Left ventricle myocardium superior (tissue), 1 donor: ENCODE measurements around the gene B4GAT1. TPM values are rescaled to one million over a fixed set of nuclear protein-coding genes. Genes with fewer than 3 reads are reported as not detected.
A peak's percentile ranks its signal among the peaks of the same experiment; 100 is the strongest.
"Not testable (repeated sequence)": the region's sequence is repeated elsewhere in the genome, so short reads cannot be mapped to it uniquely, and the experiment has no call there.

Experiments used
- ATAC-seq: fragments of 200-7000 bp; cut with Tn5 transposase; one replicate; pipeline ENCODE4 v1.9.1; 2020; ENCODE audit warnings: mild to moderate bottlenecking, moderate library complexity
- DNase-seq: peaks from one replicate; pipeline ENCODE4 v3.0.0-alpha.2; 2020
- intact Hi-C: fragments of 100-400 bp; cut with micrococcal nuclease; formaldehyde crosslinking; loops from one replicate; pipeline ENCODE4 v1.11.0; 2022
- long read RNA-seq: library from polyadenylated mRNA; unstranded; transcript quantifications from one replicate; pipeline ENCODE4 v2.0.0, GENCODE V29; 2021
- total RNA-seq: library from RNA; stranded (reverse); fragmentation: NEBNext Ultra II Directional; extraction: Animal tissue kit (Norgen Biotek cat#: 25700); gene quantifications from one replicate; pipeline ENCODE4 v1.2.1, GENCODE V29; 2021
- donor health status: DM: no; HTN: yes; CAD: no; lungs with severe emphysema.

B4GAT1 gene
- 55.1 TPM for total RNA-seq
- long read RNA-seq, transcript B4GAT1-201 (2 exons, 2,072 nt), result major isoform, 110 of 112 reads
- long read RNA-seq, partial matches to known transcripts, result 2 of 112 reads
- long read RNA-seq, other reads (novel, unspliced or antisense), result 0 of 112 reads

DNA sequence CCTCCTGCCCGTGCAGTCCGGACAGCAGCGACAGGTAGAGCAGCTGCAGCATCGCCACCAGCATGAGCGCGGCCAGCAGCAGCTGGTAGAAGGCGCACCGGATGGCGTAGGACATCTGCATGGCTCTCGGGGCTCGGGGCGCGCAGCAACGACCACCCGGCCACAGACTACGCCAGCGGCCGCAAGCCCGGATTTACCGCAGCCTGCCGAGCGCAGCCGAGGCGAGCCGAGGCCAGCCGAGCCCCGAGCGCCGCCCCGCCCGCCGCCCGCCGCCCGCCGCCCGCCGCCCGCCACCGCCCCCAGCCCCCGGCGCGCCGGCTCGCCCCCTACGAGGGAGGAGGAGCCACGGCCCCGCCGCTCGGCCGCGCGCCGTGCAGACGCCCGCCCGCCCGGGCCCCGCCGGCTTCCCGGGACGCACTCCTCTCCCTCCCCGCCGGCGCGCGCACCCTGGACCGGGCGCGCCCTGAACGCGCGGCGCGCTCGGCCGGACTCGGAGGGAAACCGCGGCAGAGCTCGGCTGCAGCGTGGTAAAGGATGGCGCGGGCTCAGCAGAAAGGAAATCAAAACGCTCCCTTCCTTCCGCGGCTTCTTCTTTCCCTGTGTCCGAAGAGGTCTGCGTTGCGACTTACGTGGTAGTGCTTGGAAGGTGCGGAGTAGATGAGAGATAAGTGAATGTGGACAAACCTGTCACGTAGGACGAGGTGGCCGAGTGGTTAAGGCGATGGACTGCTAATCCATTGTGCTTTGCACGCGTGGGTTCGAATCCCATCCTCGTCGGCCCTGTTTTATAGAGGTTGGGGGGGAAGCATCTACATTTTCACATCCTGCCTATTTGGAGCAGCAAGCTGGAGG lies at the start of gene B4GAT1:
Gene B4GAT1 (minus strand): TSS at position 205 of the 852 bp plus-strand sequence. CDS start 84 bp downstream, at position 121.
- intact Hi-C loops, result no loop called here
- DNase-seq (peak; percentile 85), ATAC-seq (peak; percentile 80)

DNA sequence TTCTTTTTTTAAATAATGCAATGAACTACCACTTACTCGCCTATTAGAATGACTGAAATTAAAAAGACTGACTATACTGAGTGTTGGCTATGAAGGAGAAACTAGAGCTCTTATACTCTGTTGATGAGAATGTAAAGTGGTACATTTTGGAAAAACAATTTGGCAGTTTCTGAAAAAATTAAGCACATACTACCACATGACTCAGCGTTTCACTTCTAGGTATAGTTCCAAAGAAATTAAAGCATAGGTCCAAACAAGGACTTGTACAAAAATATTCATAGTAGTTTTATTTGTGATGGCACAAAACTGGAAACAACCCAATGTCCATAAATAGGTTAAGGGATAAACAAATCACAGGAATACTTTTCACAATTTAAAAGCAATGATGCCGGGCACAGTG lies 46.5 kb upstream of the B4GAT1 start:
- intact Hi-C loops, result no loop called here
- DNase-seq (no peak), ATAC-seq (no peak)

DNA sequence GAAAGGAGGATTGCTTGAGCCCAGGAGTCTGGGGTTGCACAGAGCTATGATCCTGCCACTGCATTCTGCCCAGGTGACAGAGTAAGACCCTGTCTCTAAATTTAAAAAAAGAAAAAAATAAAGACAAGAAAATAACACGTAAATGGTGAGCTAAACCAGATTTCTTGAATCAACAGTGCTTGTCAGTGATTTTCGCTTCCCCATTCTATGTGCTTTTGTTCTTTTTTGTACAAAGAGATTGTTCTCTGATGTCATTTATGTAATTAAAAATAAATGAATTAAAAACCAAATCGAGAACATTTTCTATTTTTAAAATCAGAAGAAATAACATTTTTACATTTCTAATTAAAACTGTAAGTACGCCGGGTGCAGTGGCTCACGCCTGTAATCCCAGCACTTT lies 43.9 kb upstream of the B4GAT1 start:
- DNase-seq, result no peak
- ATAC-seq, result no peak
- intact Hi-C loops, result no loop called here

- intact Hi-C loops, result loop anchor here (5.0 kb wide), 1 partner anchor 77 kb away; no protein-coding TSS in a partner anchor
- peak; percentile 80 for ATAC-seq
- peak; percentile 70 for DNase-seq
Measured at GRCh38 chr11:66388780-66389386, 41.5 kb upstream of the B4GAT1 start.

- intact Hi-C loops, result loop anchor here (5.0 kb wide), 1 partner anchor 74 kb away; no protein-coding TSS in a partner anchor
- peak; percentile 89 for DNase-seq
- peak; percentile 76 for ATAC-seq
Measured at GRCh38 chr11:66386171-66387069, 39.0 kb upstream of the B4GAT1 start.

- DNase-seq, intact Hi-C loops, ATAC-seq: not testable (repeated sequence)
Measured at GRCh38 chr11:66384316-66384715, 36.9 kb upstream of the B4GAT1 start.

DNA sequence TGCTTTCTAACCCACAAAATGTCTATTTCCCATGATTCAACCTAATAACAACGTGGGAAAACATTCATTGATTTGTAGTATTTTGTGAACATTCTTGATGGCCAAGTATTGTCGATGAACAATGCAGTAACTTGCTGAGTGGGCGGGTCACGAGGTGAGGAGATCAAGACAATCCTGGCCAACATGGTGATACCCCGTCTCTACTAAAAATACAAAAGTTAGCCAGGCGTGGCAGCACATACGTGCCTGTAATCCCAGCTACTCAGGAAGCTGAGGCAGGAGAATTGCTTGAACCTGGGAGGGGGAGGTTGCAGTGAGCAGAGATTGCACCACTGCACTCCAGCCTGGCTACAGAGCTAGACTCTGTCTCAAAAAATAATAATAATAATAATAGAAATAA lies 32.8 kb upstream of the B4GAT1 start:
- DNase-seq, intact Hi-C loops, ATAC-seq: not testable (repeated sequence)

GRCh38 chr11:66373690-66374287 lies 26.4 kb upstream of the B4GAT1 start:
- intact Hi-C loops, result not testable (repeated sequence)

DNA sequence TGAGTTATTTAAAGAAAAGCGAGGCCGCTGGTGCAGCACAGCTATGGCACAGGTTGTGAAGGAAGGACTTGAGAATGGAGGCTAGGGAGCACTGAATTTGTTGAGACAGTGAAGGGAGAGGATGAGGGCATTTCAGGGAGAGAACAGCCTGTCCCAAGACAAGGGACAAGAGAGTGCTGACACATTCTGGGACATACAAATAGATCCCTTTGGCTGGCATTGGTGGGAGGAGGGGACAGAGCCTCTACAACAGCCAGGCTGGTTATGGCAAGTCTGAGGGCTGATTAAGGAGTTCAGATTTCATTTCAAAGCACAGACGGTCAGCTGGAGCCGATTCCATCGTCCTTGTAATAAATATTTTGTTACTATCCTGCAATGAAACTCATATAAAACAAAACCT lies 25.8 kb upstream of the B4GAT1 start:
- ATAC-seq (peak; percentile 70), DNase-seq (peak; percentile 55)
- intact Hi-C loops, result no loop called here

More at GRCh38 chr11:66373690-66374287, 26.4 kb upstream of the B4GAT1 start:
- not testable (repeated sequence) for DNase-seq, ATAC-seq

- ATAC-seq (peak; percentile 84), DNase-seq (peak; percentile 88)
- intact Hi-C loops, result no loop called here
Measured at GRCh38 chr11:66371627-66372415, 24.4 kb upstream of the B4GAT1 start, which contains the start of gene SLC29A2. Gene SLC29A2, minus strand, starts transcription at chr11:66371760. Its CDS starts 169 bp downstream, at chr11:66371591.

DNA sequence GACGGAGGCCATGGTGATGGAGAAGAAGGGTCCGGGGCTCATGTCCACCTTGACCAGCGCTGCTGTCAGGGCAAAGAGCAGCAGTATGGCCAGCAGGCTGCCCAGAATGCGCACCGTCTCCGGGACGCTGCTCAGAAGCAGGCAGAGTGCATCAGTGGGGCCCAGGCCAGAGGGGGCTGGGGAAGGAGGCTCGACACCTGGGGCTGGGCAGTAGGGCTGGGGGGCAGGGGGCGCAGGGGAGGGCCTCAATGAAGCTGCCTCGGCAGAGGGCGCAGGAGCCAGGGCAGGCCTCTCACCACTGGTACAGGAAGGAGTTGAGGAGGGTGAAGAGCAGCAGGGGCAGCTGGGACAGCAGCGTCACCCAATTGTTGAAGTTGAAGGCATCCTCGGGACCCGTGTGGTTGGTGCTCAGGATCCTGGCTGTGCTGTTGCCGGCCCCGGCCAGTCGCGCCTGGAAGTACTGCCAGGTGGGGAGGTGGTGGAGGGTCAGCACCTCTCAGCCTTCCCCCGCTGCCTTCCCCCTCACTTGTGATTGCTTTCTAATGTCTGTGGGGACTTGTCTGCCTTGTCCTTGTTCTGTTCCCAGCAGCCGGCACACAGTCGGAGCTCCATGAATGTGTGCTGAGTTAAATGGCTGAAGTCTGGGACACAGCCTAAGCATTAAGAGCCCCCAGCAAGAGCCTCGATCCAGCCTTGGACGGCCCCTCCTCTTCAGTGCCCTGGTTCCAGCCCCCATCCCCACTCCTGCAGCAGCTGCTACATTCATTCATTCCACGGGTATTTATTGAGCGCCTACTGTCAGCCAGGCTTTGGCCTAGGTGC lies 21.9 kb upstream of the B4GAT1 start:
- ATAC-seq (no peak), DNase-seq (no peak)
- intact Hi-C loops, result no loop called here

DNA sequence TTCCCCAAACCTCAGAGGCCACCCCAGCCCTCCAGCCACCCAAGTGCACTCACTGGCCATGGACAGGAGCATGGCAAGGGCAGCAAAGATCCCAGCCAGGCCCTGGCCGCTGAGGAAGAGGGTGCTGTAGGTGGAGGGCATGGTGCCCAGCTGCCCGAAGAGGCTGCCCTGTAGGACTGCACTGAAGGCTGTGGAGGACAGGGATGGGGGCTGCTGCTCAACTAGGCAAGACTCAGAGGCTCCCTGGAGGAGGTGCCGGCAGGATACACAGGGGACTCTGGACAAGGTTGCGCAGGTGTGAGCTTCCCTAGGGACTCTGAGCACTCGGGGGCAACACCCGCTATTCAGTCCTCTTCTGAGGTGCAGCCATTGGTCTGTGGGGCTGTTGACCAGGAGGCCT lies 21.1 kb upstream of the B4GAT1 start:
- ATAC-seq, result no peak

DNA sequence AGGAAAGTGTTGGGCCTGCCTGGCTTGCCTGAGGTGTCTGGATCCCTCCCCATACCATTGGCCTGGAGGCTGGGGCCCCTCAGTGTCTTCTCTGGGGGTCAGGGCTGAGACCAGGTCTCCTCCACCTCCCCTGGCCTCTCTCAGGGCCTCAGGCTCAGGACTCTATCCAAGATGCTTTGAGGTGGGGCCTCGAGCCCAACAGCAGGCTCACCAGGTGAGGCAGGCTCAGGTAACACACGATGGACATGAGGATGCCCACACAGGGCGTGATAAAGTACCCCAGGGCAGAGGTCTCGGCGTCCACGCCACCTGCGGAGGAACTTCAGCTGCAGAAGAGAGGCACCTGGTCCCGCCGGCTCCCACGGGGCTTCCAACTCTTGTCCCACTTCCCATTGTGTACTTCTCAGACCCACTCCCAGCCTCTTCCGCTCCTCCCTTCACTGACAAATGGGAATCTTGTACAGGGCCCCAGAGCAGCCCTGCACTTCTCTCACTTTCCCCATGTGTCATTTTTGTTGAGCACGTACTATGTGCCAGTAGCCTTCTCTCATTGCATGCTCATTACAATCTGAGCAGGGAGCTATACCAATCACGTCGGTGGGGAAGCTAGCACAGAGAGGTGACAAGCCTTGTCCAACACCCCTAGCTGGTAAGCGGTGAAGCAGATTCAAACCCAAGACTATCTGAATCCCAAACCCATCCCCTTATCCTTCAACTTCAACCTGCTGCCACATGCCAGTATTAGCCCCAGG lies 20.3 kb upstream of the B4GAT1 start:
- no peak for DNase-seq
- no peak for ATAC-seq
- intact Hi-C loops, result no loop called here

More for the DNA sequence above, 21.1 kb upstream of the B4GAT1 start:
- intact Hi-C loops, result no loop called here
- no peak for DNase-seq

DNA sequence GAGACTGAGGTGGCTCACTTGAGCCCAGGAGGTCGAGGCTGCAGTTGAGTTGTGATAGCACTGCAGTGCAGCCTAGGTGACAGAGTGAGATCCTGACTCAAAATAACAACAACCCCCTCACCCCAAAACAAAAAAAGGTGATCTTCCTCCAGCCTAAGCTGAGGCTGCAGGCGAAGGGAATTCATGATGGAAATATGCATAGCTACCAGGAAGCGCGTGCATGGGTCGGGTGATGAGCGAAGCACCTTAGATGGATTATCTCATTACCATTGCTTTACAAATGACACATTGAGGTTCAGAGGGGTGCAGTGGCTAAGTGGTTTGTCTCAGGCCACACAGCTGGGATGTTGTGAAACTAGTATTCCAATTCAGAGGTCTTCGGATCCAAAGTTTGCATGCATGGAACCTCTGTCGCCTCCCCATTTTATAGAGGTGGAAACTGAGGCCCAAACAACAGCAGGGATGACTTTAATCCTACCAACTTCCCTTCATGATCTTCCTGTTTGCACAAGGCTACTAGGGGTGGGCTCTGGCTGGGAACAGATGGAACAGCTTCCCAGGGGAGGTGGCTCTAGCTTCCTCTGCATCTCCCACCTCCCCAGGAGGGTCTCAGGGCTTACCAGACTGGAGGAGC lies 19.5 kb upstream of the B4GAT1 start:
- ATAC-seq, result no peak
- intact Hi-C loops, result no loop called here
- DNase-seq, result no peak

DNA sequence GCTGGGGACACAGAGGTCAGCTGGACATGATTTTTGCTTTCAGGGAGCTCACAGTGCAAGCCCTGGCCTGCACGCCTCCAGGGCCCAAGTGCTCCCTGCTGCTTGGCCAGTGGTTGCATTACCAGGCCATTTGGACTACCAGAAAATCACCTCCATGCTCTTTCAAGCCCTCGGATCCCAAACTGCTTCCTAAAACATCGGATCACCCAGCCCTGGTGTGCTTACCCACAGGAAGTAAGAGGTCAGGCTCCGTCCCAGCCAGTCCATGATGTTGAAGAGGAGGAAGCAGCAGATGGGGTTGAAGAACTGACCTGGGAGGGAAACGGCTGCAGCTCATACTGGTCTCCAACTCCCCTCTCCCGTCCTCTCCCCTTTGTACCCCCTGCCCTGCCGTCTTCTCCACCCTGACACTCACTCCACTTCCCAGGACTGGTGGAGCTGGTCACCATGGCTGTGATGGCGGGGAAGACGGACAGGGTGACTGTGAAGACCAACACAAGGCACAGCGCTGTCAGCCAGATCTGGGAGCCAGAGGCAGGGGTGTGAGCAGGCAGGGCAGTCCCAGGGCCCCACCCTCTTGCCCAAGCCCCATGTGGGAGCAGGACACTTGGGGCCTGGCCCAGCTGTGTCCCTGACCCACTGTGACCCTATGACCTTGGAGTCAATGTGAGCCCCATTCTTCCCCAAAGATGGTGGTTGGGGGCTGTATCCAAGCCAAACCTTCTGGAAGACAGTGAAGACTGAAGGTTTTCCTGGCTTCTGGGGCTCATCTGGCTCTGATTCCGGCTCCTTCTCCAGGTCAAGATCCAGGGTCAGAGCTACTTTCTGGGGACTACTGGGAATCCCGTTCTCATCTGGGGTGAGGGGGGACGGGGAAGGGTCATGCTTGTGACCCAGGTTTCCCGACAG lies 18.5 kb upstream of the B4GAT1 start:
- DNase-seq (no peak), ATAC-seq (no peak)
- intact Hi-C loops, result no loop called here
